Lower lobe of right lung (tissue), 2 donors: ENCODE data around the gene RAPGEF3. TPM values are rescaled to one million over a fixed set of nuclear protein-coding genes. Genes with fewer than 3 reads are reported as not detected.

ENCODE experiments used
- ATAC-seq, 2 donors: fragments of 200-7000 bp; cut with Tn5 transposase; one replicate each; pipeline ENCODE4 v1.9.1; 2020 to 2022; ENCODE audit warnings: mild to moderate bottlenecking in 2 of 2, moderate library complexity in 2 of 2
- DNase-seq: peaks from one replicate; pipeline ENCODE4 v3.0.0-alpha.2; 2020
- H3K27ac ChIP-seq: fragments of 200-600 bp; one replicate; pipeline ENCODE4 v1.8.0; 2022
- H3K27me3 ChIP-seq: fragments of 200-600 bp; one replicate; pipeline ENCODE4 v1.8.0; 2022; ENCODE audit warnings: low read depth
- H3K36me3 ChIP-seq: fragments of 200-600 bp; one replicate; pipeline ENCODE4 v1.8.0; 2022; ENCODE audit warnings: mild to moderate bottlenecking
- H3K4me1 ChIP-seq: fragments of 200-600 bp; one replicate; pipeline ENCODE4 v1.8.0; 2022
- H3K4me3 ChIP-seq: fragments of 200-600 bp; one replicate; pipeline ENCODE4 v1.8.0; 2022; ENCODE audit warnings: mild to moderate bottlenecking
- H3K9me3 ChIP-seq: fragments of 200-600 bp; one replicate; pipeline ENCODE4 v1.8.0; 2022
- intact Hi-C: fragments of 100-400 bp; cut with DNase I; formaldehyde crosslinking; loops from one replicate; pipeline ENCODE4 v1.11.0; 2022
- total RNA-seq: library from RNA; stranded (reverse); fragmentation: NEBNext Ultra II Directional; extraction: Animal tissue kit (Norgen Biotek cat#: 25700); gene quantifications from one replicate; pipeline ENCODE4 v1.2.1, GENCODE V29; 2021
- TF ChIP-seq, protein P1 (sequence below): fragments of 200-600 bp; IDR thresholded peaks from one replicate; pipeline ENCODE4 v1.8.0; 2022; ENCODE audit warnings: antibody characterized with exemption, mild to moderate bottlenecking
- donor health status: DM: no; HTN: yes; CAD: no; lungs with severe emphysema.

RAPGEF3 gene
- total RNA-seq, 1 donor from 2014 or later = 44.5 TPM

GRCh38 chr12:47804171-47804570 lies 45.5 kb upstream of the RAPGEF3 start:
- ATAC-seq (no peak), DNase-seq (no peak)
- H3K27me3 ChIP-seq = no peaks in the 10 kb centered on the region
- H3K4me3 ChIP-seq = no peak overlapping the region
- H3K9me3 ChIP-seq = no peaks in the 10 kb centered on the region
- TF ChIP-seq, protein P1, sequence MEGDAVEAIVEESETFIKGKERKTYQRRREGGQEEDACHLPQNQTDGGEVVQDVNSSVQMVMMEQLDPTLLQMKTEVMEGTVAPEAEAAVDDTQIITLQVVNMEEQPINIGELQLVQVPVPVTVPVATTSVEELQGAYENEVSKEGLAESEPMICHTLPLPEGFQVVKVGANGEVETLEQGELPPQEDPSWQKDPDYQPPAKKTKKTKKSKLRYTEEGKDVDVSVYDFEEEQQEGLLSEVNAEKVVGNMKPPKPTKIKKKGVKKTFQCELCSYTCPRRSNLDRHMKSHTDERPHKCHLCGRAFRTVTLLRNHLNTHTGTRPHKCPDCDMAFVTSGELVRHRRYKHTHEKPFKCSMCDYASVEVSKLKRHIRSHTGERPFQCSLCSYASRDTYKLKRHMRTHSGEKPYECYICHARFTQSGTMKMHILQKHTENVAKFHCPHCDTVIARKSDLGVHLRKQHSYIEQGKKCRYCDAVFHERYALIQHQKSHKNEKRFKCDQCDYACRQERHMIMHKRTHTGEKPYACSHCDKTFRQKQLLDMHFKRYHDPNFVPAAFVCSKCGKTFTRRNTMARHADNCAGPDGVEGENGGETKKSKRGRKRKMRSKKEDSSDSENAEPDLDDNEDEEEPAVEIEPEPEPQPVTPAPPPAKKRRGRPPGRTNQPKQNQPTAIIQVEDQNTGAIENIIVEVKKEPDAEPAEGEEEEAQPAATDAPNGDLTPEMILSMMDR = no peak
- H3K36me3 ChIP-seq = peaks cover 22% of the 10 kb centered on the region
- H3K4me1 ChIP-seq = peaks cover 100% of the 10 kb centered on the region
- H3K27ac ChIP-seq = peak overlapping the region; percentile 97
- intact Hi-C loops = no loop called here

DNA sequence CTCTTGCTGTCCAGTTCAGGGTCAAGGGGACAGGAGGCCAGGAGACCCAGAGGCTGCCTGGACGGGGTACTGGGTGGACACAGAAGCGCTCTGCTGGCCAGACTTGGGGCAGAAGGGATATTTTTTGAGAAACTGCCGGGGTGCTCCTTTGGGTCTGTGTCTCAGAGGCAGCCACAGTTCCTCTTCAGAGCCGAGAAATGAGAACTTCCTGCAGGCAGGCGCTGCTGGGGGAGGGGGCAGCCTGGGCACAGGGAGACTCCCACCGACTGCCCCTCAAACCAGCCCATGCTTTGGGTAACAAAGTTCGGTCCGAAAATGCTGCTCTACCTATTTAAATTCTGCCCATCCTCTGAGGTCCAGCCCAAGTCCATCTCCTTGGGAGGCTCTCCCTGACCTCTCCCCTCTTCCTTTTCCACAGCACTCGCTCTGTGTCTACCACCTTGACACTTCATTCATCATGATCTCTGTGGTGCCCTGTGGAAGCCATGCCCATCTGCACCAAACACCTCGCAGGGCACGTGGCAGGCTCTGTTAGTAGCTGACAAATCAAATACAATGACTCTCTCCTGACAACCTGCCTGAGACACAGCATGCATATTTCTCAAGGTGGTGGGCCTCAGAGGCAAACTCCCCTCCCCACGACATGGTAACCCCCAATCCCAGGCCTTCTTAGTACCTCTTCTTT lies 44.7 kb upstream of the RAPGEF3 start:
- intact Hi-C loops = no loop called here
- Histone ChIP-seq H3K4me3 (no peak overlapping the region), H3K27ac (peak overlapping the region; percentile 97), H3K9me3 (no peaks in the 10 kb centered on the region), H3K36me3 (peaks cover 31% of the 10 kb centered on the region), H3K4me1 (peaks cover 100% of the 10 kb centered on the region), H3K27me3 (no peaks in the 10 kb centered on the region)
- TF ChIP-seq, protein P1 = no peak
- DNase-seq = peak; percentile 45
- no peak for ATAC-seq

DNA sequence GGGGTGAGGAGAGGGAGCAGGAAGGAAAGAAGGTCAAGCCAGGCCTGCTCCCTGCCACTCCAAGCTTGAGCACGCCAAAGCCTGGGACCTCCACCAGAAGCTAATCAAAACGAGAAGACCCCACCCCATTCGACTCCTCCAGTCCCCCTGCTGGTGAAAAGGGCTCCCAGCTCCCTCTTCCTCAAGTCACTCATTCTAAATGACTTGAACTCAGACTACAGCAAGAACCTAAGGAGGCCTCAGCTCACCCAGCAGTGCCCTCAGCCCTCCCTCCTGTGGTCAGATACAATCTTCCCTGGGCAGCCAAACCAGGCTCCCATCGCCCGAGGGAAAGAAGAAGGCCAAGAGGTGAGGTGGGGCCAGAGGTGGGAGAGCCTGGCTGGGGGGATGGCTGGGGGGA lies 43.6 kb upstream of the RAPGEF3 start:
- H3K9me3 ChIP-seq = no peaks in the 10 kb centered on the region
- TF ChIP-seq, protein P1 = peak; percentile 35

GRCh38 chr12:47801904-47802246 lies 43.2 kb upstream of the RAPGEF3 start:
- intact Hi-C loops = no loop called here
- H3K27me3 ChIP-seq = no peaks in the 10 kb centered on the region
- H3K4me1 ChIP-seq = peaks cover 86% of the 10 kb centered on the region
- H3K27ac ChIP-seq = peak overlapping the region; percentile 97
- peaks cover 44% of the 10 kb centered on the region for H3K36me3 ChIP-seq
- TF ChIP-seq, protein P1 = no peak
- peak; percentile 46 for DNase-seq
- no peaks in the 10 kb centered on the region for H3K9me3 ChIP-seq
- peak; percentile 1 to 3 for ATAC-seq
- H3K4me3 ChIP-seq = peak overlapping the region; percentile 0

More for the DNA sequence above, 43.6 kb upstream of the RAPGEF3 start:
- intact Hi-C loops = no loop called here
- peaks cover 39% of the 10 kb centered on the region for H3K36me3 ChIP-seq
- ATAC-seq (no peak), DNase-seq (peak; percentile 40)
- peak overlapping the region; percentile 0 for H3K4me3 ChIP-seq
- H3K27me3 ChIP-seq = no peaks in the 10 kb centered on the region
- H3K4me1 ChIP-seq = peaks cover 90% of the 10 kb centered on the region
- H3K27ac ChIP-seq = peak overlapping the region; percentile 97

- H3K4me3 ChIP-seq = peak overlapping the region; percentile 0
- H3K4me1 ChIP-seq = peaks cover 81% of the 10 kb centered on the region
- no peaks in the 10 kb centered on the region for H3K9me3 ChIP-seq
- peaks cover 49% of the 10 kb centered on the region for H3K36me3 ChIP-seq
- ATAC-seq (peak; percentile 40 to 57), DNase-seq (peak; percentile 66)
- intact Hi-C loops = no loop called here
- H3K27ac ChIP-seq = peak overlapping the region; percentile 97
- no peaks in the 10 kb centered on the region for H3K27me3 ChIP-seq
- TF ChIP-seq, protein P1 = peak; percentile 25
These were observed 42.7 kb upstream of the RAPGEF3 start for GRCh38 chr12:47801170-47801903.
